Subcutaneous abdominal adipose tissue (tissue), 5 donors: ENCODE results near the gene ACAN.

ENCODE experiments used
- H3K27ac ChIP-seq: one replicate; pipeline ENCODE4 v1.7.0; 2013; ENCODE audit warnings: low read depth, mild to moderate bottlenecking, inconsistent platforms, low read length, moderate library complexity
- H3K27me3 ChIP-seq, 5 donors: one replicate each; pipeline ENCODE4 v1.7.0; 2013; ENCODE audit warnings: low read length in 5 of 5, inconsistent platforms in 1 of 5; ENCODE audit not compliant: control insufficient read depth in 5 of 5, insufficient read depth in 4 of 5
- H3K36me3 ChIP-seq, 5 donors: one replicate each; pipeline ENCODE4 v1.7.0; 2013; ENCODE audit warnings: low read length in 5 of 5; ENCODE audit not compliant: control insufficient read depth in 5 of 5, insufficient read depth in 5 of 5
- H3K4me1 ChIP-seq, 5 donors: one replicate each; pipeline ENCODE4 v1.7.0; 2013; ENCODE audit warnings: low read length in 5 of 5, mild to moderate bottlenecking in 3 of 5, moderate library complexity in 1 of 5; ENCODE audit not compliant: control insufficient read depth in 5 of 5, insufficient read depth in 5 of 5
- H3K4me3 ChIP-seq, 5 donors: one replicate each; pipeline ENCODE4 v1.7.0; 2013; ENCODE audit warnings: low read length in 5 of 5, low read depth in 1 of 5
- H3K9ac ChIP-seq, 5 donors: one replicate each; pipeline ENCODE4 v1.7.0; 2013; ENCODE audit warnings: low read length in 5 of 5, mild to moderate bottlenecking in 4 of 5, moderate library complexity in 3 of 5
- H3K9me3 ChIP-seq, 5 donors: one replicate each; pipeline ENCODE4 v1.7.0; 2013; ENCODE audit warnings: low read length in 5 of 5; ENCODE audit not compliant: control insufficient read depth in 5 of 5
- donor health status: healthy.
- donor health status: healthy.
- donor health status: healthy.
- donor health status: healthy.
- donor health status: healthy.

The ACAN gene

GRCh38 chr15:88800026-88800425 lies 3.2 kb upstream of the ACAN start:
- H3K9me3 ChIP-seq: no peaks in the 10 kb centered on the region
- H3K36me3 ChIP-seq: no peaks in the 10 kb centered on the region
- no peak overlapping the region for H3K27ac ChIP-seq
- peaks cover 22 to 47% (median 40%) of the 10 kb centered on the region in 5 donors for H3K27me3 ChIP-seq
- H3K4me1 ChIP-seq: peaks cover 0 to 5% (median 3%) of the 10 kb centered on the region in 5 donors
- no peak overlapping the region for H3K9ac ChIP-seq
- no peak overlapping the region for H3K4me3 ChIP-seq

- Histone ChIP-seq H3K27me3 (peaks cover 22 to 52% (median 39%) of the 10 kb centered on the region in 5 donors), H3K9me3 (no peaks in the 10 kb centered on the region), H3K36me3 (no peaks in the 10 kb centered on the region)
Observed at GRCh38 chr15:88800738-88801137, 2.5 kb upstream of the ACAN start.

GRCh38 chr15:88802250-88802990 lies 816 bp upstream of the ACAN start:
- Histone ChIP-seq H3K27ac (no peak overlapping the region), H3K9me3 (no peaks in the 10 kb centered on the region), H3K9ac (no peak overlapping the region), H3K4me1 (peaks cover 0 to 5% (median 3%) of the 10 kb centered on the region in 5 donors), H3K36me3 (no peaks in the 10 kb centered on the region), H3K4me3 (no peak overlapping the region), H3K27me3 (peaks cover 26 to 57% (median 41%) of the 10 kb centered on the region in 5 donors)

More at GRCh38 chr15:88800738-88801137, 2.5 kb upstream of the ACAN start:
- Histone ChIP-seq H3K4me3 (no peak overlapping the region), H3K9ac (no peak overlapping the region), H3K27ac (no peak overlapping the region), H3K4me1 (peaks cover 0 to 5% (median 3%) of the 10 kb centered on the region in 5 donors)

- Histone ChIP-seq H3K27me3 (peaks cover 26 to 56% (median 40%) of the 10 kb centered on the region in 5 donors), H3K4me3 (no peak overlapping the region), H3K9ac (no peak overlapping the region)
Observed at GRCh38 chr15:88802991-88803240, 320 bp upstream of the ACAN start.

GRCh38 chr15:88803920-88804247 lies 648 bp downstream of the ACAN start:
- Histone ChIP-seq H3K9me3 (no peaks in the 10 kb centered on the region), H3K27me3 (peaks cover 26 to 60% (median 38%) of the 10 kb centered on the region in 5 donors), H3K9ac (no peak overlapping the region), H3K36me3 (no peaks in the 10 kb centered on the region), H3K4me3 (no peak overlapping the region), H3K27ac (no peak overlapping the region), H3K4me1 (peaks cover 0 to 5% (median 3%) of the 10 kb centered on the region in 5 donors)

More at GRCh38 chr15:88802991-88803240, 320 bp upstream of the ACAN start:
- Histone ChIP-seq H3K27ac (no peak overlapping the region), H3K36me3 (no peaks in the 10 kb centered on the region), H3K4me1 (peaks cover 0 to 5% (median 3%) of the 10 kb centered on the region in 5 donors), H3K9me3 (no peaks in the 10 kb centered on the region)

- Histone ChIP-seq H3K9ac (no peak overlapping the region), H3K9me3 (no peaks in the 10 kb centered on the region), H3K36me3 (no peaks in the 10 kb centered on the region), H3K27me3 (peaks cover 23 to 59% (median 37%) of the 10 kb centered on the region in 5 donors), H3K4me1 (peaks cover 0 to 5% (median 3%) of the 10 kb centered on the region in 5 donors), H3K27ac (no peak overlapping the region), H3K4me3 (no peak overlapping the region)
Observed at GRCh38 chr15:88804257-88804656, 1.0 kb downstream of the ACAN start.

- H3K36me3 ChIP-seq: no peaks in the 10 kb centered on the region
- H3K9me3 ChIP-seq: no peaks in the 10 kb centered on the region
- no peak overlapping the region for H3K9ac ChIP-seq
- no peak overlapping the region for H3K4me3 ChIP-seq
- peaks cover 0 to 5% (median 3%) of the 10 kb centered on the region in 5 donors for H3K4me1 ChIP-seq
- H3K27me3 ChIP-seq: peaks cover 23 to 53% (median 44%) of the 10 kb centered on the region in 5 donors
- no peak overlapping the region for H3K27ac ChIP-seq
Observed at GRCh38 chr15:88805031-88805780, 2.0 kb downstream of the ACAN start.

GRCh38 chr15:88810446-88810845 lies 7.2 kb downstream of the ACAN start:
- Histone ChIP-seq H3K27ac (no peak overlapping the region), H3K4me3 (no peak overlapping the region), H3K4me1 (no peaks in the 10 kb centered on the region), H3K9ac (no peak overlapping the region), H3K36me3 (no peaks in the 10 kb centered on the region), H3K27me3 (peaks cover 9 to 25% (median 19%) of the 10 kb centered on the region in 5 donors), H3K9me3 (no peaks in the 10 kb centered on the region)

GRCh38 chr15:88812133-88812532 lies 8.9 kb downstream of the ACAN start:
- no peak overlapping the region for H3K9ac ChIP-seq
- H3K9me3 ChIP-seq: no peaks in the 10 kb centered on the region
- peaks cover 7 to 22% (median 12%) of the 10 kb centered on the region in 5 donors for H3K27me3 ChIP-seq
- H3K27ac ChIP-seq: no peak overlapping the region
- no peaks in the 10 kb centered on the region for H3K4me1 ChIP-seq
- H3K4me3 ChIP-seq: no peak overlapping the region
- no peaks in the 10 kb centered on the region for H3K36me3 ChIP-seq

GRCh38 chr15:88813960-88814359 lies 10.7 kb downstream of the ACAN start:
- H3K4me1 ChIP-seq: no peaks in the 10 kb centered on the region
- no peaks in the 10 kb centered on the region for H3K9me3 ChIP-seq
- H3K36me3 ChIP-seq: no peaks in the 10 kb centered on the region
- no peak overlapping the region for H3K9ac ChIP-seq
- peaks cover 5 to 18% (median 8%) of the 10 kb centered on the region in 5 donors for H3K27me3 ChIP-seq
- no peak overlapping the region for H3K27ac ChIP-seq
- H3K4me3 ChIP-seq: no peak overlapping the region
